ENCODE results near the gene PSME3IP1. TPM values are rescaled to one million over a fixed set of nuclear protein-coding genes. Genes with fewer than 3 reads are reported as not detected.
A peak's percentile ranks its signal among the peaks of the same experiment; 100 is the strongest.

Gene PSME3IP1
- total RNA-seq, 4 donors from 2014 or later, result 55.7 to 308 (median 109) TPM

DNA sequence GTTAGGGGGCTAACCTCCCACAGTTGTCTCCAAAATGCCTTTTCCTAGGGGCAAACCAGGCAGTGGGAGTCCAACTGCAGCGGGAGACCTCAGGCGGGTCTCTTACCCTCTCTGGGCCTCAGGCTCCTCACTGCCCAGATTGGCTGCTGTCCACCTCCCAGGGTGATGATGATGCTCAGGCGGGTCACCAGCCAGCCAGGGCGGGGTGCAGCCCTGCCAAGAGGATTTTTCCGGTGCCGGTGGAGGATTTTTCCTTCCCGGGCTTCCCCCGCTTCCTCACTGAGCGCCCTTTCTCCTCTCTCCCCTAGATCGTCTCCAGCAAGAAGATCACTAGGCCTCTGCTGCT lies 70.7 kb downstream of the PSME3IP1 start:
- DNase-seq, result no peak
- H3K27ac ChIP-seq, result peak overlapping the region in 1 of 4 donors; percentile 1

DNA sequence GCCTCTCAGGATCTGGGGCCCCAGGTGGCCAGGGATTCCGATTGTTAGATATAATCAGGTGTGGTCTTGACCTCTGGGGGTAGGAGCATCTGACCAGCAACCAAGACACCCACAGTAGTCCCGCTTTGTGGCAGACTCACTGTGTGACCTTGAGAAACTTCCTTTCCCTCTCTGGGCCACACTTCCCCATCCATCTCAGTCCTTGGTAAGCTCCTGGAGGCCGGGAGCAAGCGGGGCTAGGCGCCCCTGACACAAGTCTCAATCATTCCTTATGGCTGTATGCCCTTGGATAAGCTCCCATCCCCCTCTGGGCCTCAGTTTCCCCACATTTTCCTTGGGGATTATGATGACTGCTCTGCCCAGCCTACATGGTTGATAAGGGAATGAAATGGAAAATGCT lies 72.2 kb downstream of the PSME3IP1 start:
- TF ChIP-seq, protein P1, sequence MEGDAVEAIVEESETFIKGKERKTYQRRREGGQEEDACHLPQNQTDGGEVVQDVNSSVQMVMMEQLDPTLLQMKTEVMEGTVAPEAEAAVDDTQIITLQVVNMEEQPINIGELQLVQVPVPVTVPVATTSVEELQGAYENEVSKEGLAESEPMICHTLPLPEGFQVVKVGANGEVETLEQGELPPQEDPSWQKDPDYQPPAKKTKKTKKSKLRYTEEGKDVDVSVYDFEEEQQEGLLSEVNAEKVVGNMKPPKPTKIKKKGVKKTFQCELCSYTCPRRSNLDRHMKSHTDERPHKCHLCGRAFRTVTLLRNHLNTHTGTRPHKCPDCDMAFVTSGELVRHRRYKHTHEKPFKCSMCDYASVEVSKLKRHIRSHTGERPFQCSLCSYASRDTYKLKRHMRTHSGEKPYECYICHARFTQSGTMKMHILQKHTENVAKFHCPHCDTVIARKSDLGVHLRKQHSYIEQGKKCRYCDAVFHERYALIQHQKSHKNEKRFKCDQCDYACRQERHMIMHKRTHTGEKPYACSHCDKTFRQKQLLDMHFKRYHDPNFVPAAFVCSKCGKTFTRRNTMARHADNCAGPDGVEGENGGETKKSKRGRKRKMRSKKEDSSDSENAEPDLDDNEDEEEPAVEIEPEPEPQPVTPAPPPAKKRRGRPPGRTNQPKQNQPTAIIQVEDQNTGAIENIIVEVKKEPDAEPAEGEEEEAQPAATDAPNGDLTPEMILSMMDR (IDR thresholded peaks at IDR 0.05), result no peak
- no peak for TF ChIP-seq POLR2A (IDR thresholded peaks at IDR 0.05)
- DNase-seq, result no peak
- H3K36me3 ChIP-seq, result peaks cover 0 to 26% (median 0%) of the 10 kb centered on the region in 3 donors
- H3K27me3 ChIP-seq, result no peaks in the 10 kb centered on the region
- no peak overlapping the region for H3K27ac ChIP-seq
- peaks cover 0 to 8% (median 0%) of the 10 kb centered on the region in 4 donors for H3K4me1 ChIP-seq
- H3K9me3 ChIP-seq, result no peaks in the 10 kb centered on the region
- no peak overlapping the region for H3K4me3 ChIP-seq

More for the DNA sequence above, 70.7 kb downstream of the PSME3IP1 start:
- Histone ChIP-seq H3K36me3 (peaks cover 0 to 41% (median 0%) of the 10 kb centered on the region in 3 donors), H3K9me3 (no peaks in the 10 kb centered on the region), H3K4me3 (no peak overlapping the region), H3K27me3 (no peaks in the 10 kb centered on the region), H3K4me1 (peaks cover 0 to 8% (median 0%) of the 10 kb centered on the region in 4 donors)
- no peak for TF ChIP-seq POLR2A (IDR thresholded peaks at IDR 0.05)
- TF ChIP-seq, protein P1 (IDR thresholded peaks at IDR 0.05), result no peak

DNA sequence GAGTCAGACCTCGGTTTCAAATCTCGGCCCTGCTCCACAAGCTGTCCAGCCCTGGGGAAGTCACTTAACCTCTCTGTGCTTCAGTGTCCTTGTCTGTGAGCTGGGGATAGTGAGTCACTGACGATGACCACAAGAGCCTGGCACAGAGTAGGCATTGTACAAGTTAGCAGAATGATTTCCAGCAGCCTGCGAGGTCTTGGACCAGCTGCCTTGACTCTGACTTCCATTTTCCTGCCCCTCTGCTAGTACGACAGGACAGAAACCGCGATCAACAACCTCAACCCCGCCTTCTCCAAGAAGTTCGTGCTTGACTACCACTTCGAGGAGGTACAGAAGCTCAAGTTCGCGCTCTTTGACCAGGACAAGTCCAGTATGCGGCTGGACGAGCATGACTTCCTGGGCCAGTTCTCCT lies 72.8 kb downstream of the PSME3IP1 start:
- Histone ChIP-seq H3K27me3 (no peaks in the 10 kb centered on the region), H3K4me1 (peaks cover 0 to 8% (median 0%) of the 10 kb centered on the region in 4 donors), H3K36me3 (peaks cover 0 to 24% (median 0%) of the 10 kb centered on the region in 3 donors), H3K4me3 (no peak overlapping the region), H3K27ac (no peak overlapping the region), H3K9me3 (no peaks in the 10 kb centered on the region)
- TF ChIP-seq, protein P1 (IDR thresholded peaks at IDR 0.05), result no peak
- no peak for TF ChIP-seq POLR2A (IDR thresholded peaks at IDR 0.05)
- no peak for DNase-seq

DNA sequence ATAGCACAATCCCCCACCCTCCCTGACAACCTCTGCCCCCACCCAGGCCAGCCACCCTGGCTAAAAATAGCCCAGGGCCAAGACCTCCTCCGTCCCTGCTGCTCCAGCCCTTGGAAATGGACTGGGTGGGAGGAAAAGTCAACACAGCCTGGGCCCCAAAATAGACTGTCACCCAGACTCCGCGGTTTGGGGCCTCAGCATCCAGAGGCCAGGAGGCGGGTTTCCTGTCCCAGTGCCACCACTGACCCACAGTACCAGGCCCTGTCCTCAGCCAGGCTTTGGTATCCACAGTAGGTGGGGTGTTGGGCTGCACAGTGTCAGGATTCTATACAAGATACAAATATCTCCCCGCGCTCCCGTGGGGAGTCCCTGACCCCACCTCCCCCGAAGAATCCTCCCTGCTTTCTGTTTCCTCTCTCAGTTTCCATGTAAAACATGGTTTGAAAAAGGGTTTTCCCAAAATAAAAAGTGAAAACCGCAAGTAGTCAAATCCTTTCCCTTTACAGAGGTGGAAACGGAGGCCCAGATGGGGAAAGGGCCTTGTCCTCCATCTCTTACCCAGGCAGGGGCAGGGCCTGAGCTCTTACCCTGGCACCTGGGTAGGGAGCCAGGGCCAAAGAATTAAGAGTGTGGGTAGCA lies 73.3 kb downstream of the PSME3IP1 start:
- H3K27ac ChIP-seq, result no peak overlapping the region
- H3K27me3 ChIP-seq, result no peaks in the 10 kb centered on the region
- TF ChIP-seq POLR2A (IDR thresholded peaks at IDR 0.05), result no peak
- TF ChIP-seq, protein P1 (IDR thresholded peaks at IDR 0.05), result no peak

DNA sequence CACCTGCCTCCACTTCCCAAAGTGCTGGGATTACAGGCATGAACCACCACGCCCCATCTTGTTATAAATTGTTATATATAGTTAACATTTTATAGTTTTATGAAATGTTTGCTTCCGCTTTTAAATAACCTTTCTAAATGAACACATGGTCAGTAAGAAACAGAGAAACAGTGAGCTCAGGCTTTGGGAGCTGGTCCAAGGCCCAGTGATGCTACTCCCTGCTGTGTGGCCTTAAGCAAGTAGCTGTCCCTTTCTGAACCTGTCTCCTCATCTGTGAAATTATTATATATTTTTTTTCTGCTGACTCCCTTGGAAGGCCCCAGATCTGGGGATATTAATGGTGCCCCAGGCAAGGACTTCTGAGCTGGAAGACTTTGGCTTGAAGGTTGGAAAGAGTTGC lies 74.4 kb downstream of the PSME3IP1 start:
- no peak for DNase-seq
- Histone ChIP-seq H3K36me3 (peaks cover 0 to 10% (median 0%) of the 10 kb centered on the region in 3 donors), H3K4me3 (no peak overlapping the region), H3K9me3 (no peaks in the 10 kb centered on the region), H3K27me3 (no peaks in the 10 kb centered on the region), H3K27ac (no peak overlapping the region), H3K4me1 (peaks cover 0 to 8% (median 0%) of the 10 kb centered on the region in 4 donors)
- TF ChIP-seq, protein P1 (IDR thresholded peaks at IDR 0.05), result no peak
- TF ChIP-seq POLR2A (IDR thresholded peaks at IDR 0.05), result no peak

More for the DNA sequence above, 73.3 kb downstream of the PSME3IP1 start:
- peaks cover 0 to 20% (median 0%) of the 10 kb centered on the region in 3 donors for H3K36me3 ChIP-seq
- H3K9me3 ChIP-seq, result no peaks in the 10 kb centered on the region
- DNase-seq, result no peak
- H3K4me3 ChIP-seq, result no peak overlapping the region
- peaks cover 0 to 8% (median 0%) of the 10 kb centered on the region in 4 donors for H3K4me1 ChIP-seq
